ENCODE results near the gene WDR7.

The WDR7 gene

DNA sequence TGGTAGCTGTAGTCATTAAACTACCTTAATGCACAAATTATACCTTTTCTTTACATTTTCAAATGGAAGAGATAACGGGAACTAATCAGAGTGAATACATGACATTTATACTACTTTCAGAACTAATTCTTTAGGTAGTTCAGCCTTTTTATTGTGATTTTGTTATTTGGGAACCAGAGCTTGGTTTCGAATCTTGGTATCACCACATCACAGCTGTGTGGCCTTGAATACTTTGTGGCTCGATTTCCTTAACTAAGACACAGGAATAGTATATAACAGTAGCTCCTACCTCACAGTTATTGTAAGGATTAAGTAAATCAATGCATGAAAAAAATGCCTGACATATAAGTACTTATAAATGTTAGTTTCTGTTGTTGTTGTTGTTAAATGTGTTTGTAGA is 240.0 kb downstream of the WDR7 start:
- H2AFZ ChIP-seq (ENCODE audit: low read length), result no peak overlapping the region
- no peak overlapping the region for H3K27ac ChIP-seq (ENCODE audit: low read length)
- TF ChIP-seq EZH2 (optimal IDR thresholded peaks at IDR 0.05; ENCODE audit: low read depth, low read length), result no peak
- TF ChIP-seq EZH2phosphoT487 (IDR thresholded peaks at IDR 0.05; ENCODE audit: low read length), result no peak
- H3K79me2 ChIP-seq (ENCODE audit: low read length), result no peaks in the 10 kb centered on the region
- no peak overlapping the region for H3K4me2 ChIP-seq (ENCODE audit: low read depth, low read length)
- no peak for DNase-seq
- H3K4me1 ChIP-seq (ENCODE audit: low read length), result no peaks in the 10 kb centered on the region
- no peaks in the 10 kb centered on the region for H3K9me2 ChIP-seq (replicated peaks; ENCODE audit: insufficient read depth, low read length)
- H3K9ac ChIP-seq (ENCODE audit: low read length), result no peak overlapping the region
- no peaks in the 10 kb centered on the region for H3K27me3 ChIP-seq (replicated peaks; ENCODE audit: insufficient read depth, low read length)
- H4K20me1 ChIP-seq (ENCODE audit: insufficient read depth, low read length), result no peaks in the 10 kb centered on the region
- H3F3A ChIP-seq (ENCODE audit: insufficient read depth, low read length), result no peaks in the 10 kb centered on the region
- no peaks in the 10 kb centered on the region for H3K36me3 ChIP-seq (replicated peaks; ENCODE audit: insufficient read depth, low read length)
- H3K9me3 ChIP-seq (replicated peaks; ENCODE audit: insufficient read depth, low read length), result no peaks in the 10 kb centered on the region
- no peak overlapping the region for H3K4me3 ChIP-seq (ENCODE audit: low read length)

GRCh38 chr18:56891870-56892269 is 240.7 kb downstream of the WDR7 start:
- H3K27ac ChIP-seq (ENCODE audit: low read length), result no peak overlapping the region
- H3K9me3 ChIP-seq (replicated peaks; ENCODE audit: insufficient read depth, low read length), result no peaks in the 10 kb centered on the region
- H3F3A ChIP-seq (ENCODE audit: insufficient read depth, low read length), result no peaks in the 10 kb centered on the region
- no peak overlapping the region for H2AFZ ChIP-seq (ENCODE audit: low read length)
- no peak overlapping the region for H3K9ac ChIP-seq (ENCODE audit: low read length)
- no peaks in the 10 kb centered on the region for H3K9me2 ChIP-seq (replicated peaks; ENCODE audit: insufficient read depth, low read length)
- no peaks in the 10 kb centered on the region for H3K27me3 ChIP-seq (replicated peaks; ENCODE audit: insufficient read depth, low read length)
- no peaks in the 10 kb centered on the region for H4K20me1 ChIP-seq (ENCODE audit: insufficient read depth, low read length)
- H3K4me2 ChIP-seq (ENCODE audit: low read depth, low read length), result no peak overlapping the region
- no peak for DNase-seq
- no peaks in the 10 kb centered on the region for H3K4me1 ChIP-seq (ENCODE audit: low read length)
- H3K36me3 ChIP-seq (replicated peaks; ENCODE audit: insufficient read depth, low read length), result no peaks in the 10 kb centered on the region
- H3K4me3 ChIP-seq (ENCODE audit: low read length), result no peak overlapping the region
- H3K79me2 ChIP-seq (ENCODE audit: low read length), result no peaks in the 10 kb centered on the region
- TF ChIP-seq EZH2phosphoT487 (IDR thresholded peaks at IDR 0.05; ENCODE audit: low read length) (no peak), EZH2 (optimal IDR thresholded peaks at IDR 0.05; ENCODE audit: low read depth, low read length) (no peak), CTCF (IDR thresholded peaks at IDR 0.05; ENCODE audit: low read length) (no peak)

DNA sequence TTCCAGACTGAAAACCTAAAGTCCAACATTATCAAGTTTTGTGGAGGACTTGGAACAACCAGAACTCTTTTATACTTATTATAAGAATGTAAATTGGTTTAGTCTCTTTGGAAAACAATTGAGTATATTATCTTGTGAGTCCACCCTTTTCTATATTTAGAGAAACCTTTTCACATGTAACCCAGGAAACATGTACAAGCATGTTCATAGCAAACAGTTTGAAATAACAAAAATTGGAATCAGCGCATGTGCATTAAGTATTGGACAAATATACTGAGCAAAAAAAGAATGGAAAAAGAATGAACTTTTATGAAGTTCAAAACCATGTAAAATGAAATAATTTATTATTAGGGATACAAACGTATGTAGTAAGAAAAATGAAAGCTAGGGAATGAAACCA is 246.0 kb downstream of the WDR7 start:
- no peaks in the 10 kb centered on the region for H3K79me2 ChIP-seq (ENCODE audit: low read length)
- no peaks in the 10 kb centered on the region for H3K27me3 ChIP-seq (replicated peaks; ENCODE audit: insufficient read depth, low read length)
- H3K4me3 ChIP-seq (ENCODE audit: low read length), result no peak overlapping the region
- no peaks in the 10 kb centered on the region for H3K9me2 ChIP-seq (replicated peaks; ENCODE audit: insufficient read depth, low read length)
- H3K27ac ChIP-seq (ENCODE audit: low read length), result no peak overlapping the region
- H3K9ac ChIP-seq (ENCODE audit: low read length), result no peak overlapping the region
- no peaks in the 10 kb centered on the region for H3K36me3 ChIP-seq (replicated peaks; ENCODE audit: insufficient read depth, low read length)
- H3K4me2 ChIP-seq (ENCODE audit: low read depth, low read length), result no peak overlapping the region
- H2AFZ ChIP-seq (ENCODE audit: low read length), result no peak overlapping the region
- no peaks in the 10 kb centered on the region for H4K20me1 ChIP-seq (ENCODE audit: insufficient read depth, low read length)
- H3K4me1 ChIP-seq (ENCODE audit: low read length), result no peaks in the 10 kb centered on the region
- TF ChIP-seq EZH2 (optimal IDR thresholded peaks at IDR 0.05; ENCODE audit: low read depth, low read length) (no peak), EZH2phosphoT487 (IDR thresholded peaks at IDR 0.05; ENCODE audit: low read length) (no peak), CTCF (IDR thresholded peaks at IDR 0.05; ENCODE audit: low read length) (no peak)
- no peaks in the 10 kb centered on the region for H3K9me3 ChIP-seq (replicated peaks; ENCODE audit: insufficient read depth, low read length)
- no peaks in the 10 kb centered on the region for H3F3A ChIP-seq (ENCODE audit: insufficient read depth, low read length)
- DNase-seq, result no peak

- Histone ChIP-seq H3K4me1 (ENCODE audit: low read length) (no peaks in the 10 kb centered on the region), H3K36me3 (replicated peaks; ENCODE audit: insufficient read depth, low read length) (no peaks in the 10 kb centered on the region), H4K20me1 (ENCODE audit: insufficient read depth, low read length) (no peaks in the 10 kb centered on the region), H3K27me3 (replicated peaks; ENCODE audit: insufficient read depth, low read length) (no peaks in the 10 kb centered on the region), H3K4me2 (ENCODE audit: low read depth, low read length) (no peak overlapping the region), H3K9ac (ENCODE audit: low read length) (no peak overlapping the region), H3K9me3 (replicated peaks; ENCODE audit: insufficient read depth, low read length) (no peaks in the 10 kb centered on the region), H3F3A (ENCODE audit: insufficient read depth, low read length) (no peaks in the 10 kb centered on the region), H3K9me2 (replicated peaks; ENCODE audit: insufficient read depth, low read length) (no peaks in the 10 kb centered on the region), H3K4me3 (ENCODE audit: low read length) (no peak overlapping the region), H3K27ac (ENCODE audit: low read length) (no peak overlapping the region), H2AFZ (ENCODE audit: low read length) (no peak overlapping the region), H3K79me2 (ENCODE audit: low read length) (no peaks in the 10 kb centered on the region)
- DNase-seq, result no peak
- no peak for TF ChIP-seq EZH2 (optimal IDR thresholded peaks at IDR 0.05; ENCODE audit: low read depth, low read length)
- TF ChIP-seq EZH2phosphoT487 (IDR thresholded peaks at IDR 0.05; ENCODE audit: low read length), result no peak
- TF ChIP-seq CTCF (IDR thresholded peaks at IDR 0.05; ENCODE audit: low read length), result no peak
These were observed 248.5 kb downstream of the WDR7 start for GRCh38 chr18:56899660-56900059.
